GM18867 (cell line): ENCODE data around the gene C4A.
"Not testable (repeated sequence)": the region's sequence is repeated elsewhere in the genome, so short reads cannot be mapped to it uniquely, and the experiment has no call there.

Experiments
- ATAC-seq: cut with Tn5 transposase; IDR thresholded peaks from one replicate; pipeline ENCODE4 v1.9.1; 2021; ENCODE audit warnings: mild to moderate bottlenecking, moderate library complexity; ENCODE audit not compliant: unreplicated experiment

Gene C4A

DNA sequence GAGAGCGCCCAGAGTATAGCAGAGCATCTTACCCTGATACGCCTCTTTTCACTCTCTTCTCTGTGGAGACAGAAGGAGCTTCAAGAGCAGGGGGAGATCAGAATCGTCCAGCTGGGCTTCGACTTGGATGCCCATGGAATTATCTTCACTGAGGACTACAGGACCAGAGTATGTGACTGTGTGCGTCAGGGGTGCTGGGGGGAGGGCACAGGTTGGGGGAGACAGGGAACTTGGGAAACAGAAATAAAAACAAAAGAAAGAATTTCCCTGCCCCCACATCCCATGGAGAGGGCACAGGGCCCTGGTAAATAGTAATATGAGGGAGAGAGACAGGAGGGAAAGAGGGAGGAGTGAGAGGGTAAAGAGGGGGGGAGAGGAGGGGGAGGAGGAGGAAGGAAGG is 3.0 kb upstream of the C4A start:
- no peak for ATAC-seq

DNA sequence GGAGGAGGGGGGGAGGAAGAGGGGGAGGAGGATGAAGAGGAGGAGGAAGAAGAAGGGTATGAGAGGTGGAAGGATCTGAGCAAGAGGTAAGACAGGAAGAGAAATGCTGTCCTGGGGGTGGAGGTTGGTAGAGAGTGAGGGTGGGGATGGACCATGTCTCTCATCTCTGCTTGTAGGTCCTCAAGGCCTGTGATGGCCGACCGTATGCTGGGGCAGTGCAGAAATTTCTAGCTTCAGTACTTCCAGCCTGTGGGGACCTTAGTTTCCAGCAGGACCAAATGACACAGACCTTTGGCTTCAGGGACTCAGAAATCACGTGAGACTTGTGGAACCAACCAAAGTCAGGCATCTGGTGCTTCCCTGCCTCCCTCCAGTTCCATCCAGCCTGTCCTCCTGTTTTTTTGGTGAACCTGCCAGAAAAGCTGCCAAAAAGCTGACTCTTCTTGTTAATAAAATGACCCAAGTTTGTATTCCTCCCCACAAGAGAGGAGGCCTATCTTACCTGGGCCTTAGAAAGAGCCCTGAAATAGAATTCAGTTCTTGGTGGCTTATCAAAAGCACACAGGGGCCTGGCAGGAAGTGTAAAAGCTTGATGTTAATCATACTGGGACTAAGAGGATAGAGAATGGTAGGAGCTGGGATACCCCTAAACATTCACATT is 2.5 kb upstream of the C4A start:
- ATAC-seq = no peak

DNA sequence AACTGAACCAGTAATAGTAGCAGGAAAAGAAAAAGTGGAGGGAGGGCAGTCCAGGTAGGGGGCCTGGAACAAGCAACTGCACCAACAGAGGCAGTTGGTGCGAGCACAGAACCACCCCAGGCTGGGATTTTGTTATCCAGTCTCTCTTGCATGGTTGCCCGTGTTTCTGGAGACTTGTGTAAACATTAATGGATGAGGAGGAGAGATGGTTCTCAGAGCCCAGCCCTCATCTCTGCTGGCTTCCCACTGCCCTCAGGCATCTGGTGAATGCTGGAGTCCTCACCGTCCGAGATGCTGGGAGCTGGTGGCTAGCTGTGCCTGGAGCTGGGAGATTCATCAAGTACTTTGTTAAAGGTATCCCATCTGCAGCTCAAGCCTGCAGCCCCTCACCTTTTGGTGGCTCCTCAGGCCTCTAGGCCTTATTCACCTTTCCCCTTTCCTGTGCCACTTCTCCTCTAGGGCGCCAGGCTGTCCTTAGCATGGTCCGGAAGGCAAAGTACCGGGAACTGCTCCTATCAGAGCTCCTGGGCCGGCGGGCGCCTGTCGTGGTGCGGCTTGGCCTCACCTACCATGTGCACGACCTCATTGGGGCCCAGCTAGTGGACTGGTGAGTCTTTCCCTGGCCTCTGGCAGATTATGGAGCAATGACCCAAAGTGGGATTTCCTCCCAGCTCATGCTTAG is 1.5 kb upstream of the C4A start:
- not testable (repeated sequence) for ATAC-seq

DNA sequence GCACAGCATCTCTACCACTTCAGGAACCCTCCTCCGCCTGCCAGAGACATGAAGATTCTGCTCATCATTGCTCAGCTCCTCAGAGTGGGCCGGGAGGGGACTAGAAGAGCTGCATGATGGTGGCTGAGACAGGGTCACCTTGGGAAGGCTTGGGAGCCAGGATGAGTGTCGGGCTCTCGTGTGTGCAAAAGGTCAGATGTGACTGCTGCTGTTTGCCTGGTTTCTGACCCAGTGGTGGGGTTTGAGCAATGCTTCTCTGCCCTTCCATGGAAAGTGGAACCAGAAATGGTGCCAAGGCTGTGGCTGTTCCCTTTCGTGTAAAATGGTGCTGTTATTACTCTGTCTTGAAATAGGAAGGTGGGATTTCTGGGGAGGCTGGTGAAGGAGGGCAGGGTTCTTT is 859 bp upstream of the C4A start:
- ATAC-seq = not testable (repeated sequence)

DNA sequence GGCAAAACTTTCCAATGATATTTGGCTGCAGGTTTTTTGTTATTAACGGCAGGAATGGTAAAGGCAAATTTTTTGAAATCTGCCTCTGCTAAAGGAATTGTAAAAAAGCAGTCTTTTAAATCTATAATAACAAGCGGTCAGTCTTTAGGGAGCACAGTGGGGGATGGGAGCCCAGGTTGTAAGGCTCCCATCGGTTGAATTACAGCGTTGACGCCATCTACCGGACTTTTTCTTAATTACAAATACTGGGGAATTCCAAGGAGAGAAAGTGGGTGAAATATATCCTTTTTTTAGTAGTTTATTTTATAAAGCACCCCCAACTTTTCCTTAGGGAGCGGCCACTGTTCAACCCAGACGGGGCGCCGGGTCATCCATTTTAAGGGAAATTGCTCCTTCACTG is 7.5 kb downstream of the C4A start:
- not testable (repeated sequence) for ATAC-seq

DNA sequence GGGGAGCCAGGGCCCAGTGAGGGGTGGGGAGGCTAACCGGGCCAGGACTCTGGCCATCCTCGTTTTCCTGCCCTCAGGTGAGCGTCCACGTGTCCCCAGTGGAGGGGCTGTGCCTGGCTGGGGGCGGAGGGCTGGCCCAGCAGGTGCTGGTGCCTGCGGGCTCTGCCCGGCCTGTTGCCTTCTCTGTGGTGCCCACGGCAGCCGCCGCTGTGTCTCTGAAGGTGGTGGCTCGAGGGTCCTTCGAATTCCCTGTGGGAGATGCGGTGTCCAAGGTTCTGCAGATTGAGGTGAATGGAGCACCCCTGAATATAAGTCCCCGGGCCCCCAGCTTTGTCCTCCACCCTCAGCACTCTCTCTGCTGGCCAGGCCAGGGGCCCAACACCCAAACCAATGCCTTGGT is 12.6 kb downstream of the C4A start:
- not testable (repeated sequence) for ATAC-seq

DNA sequence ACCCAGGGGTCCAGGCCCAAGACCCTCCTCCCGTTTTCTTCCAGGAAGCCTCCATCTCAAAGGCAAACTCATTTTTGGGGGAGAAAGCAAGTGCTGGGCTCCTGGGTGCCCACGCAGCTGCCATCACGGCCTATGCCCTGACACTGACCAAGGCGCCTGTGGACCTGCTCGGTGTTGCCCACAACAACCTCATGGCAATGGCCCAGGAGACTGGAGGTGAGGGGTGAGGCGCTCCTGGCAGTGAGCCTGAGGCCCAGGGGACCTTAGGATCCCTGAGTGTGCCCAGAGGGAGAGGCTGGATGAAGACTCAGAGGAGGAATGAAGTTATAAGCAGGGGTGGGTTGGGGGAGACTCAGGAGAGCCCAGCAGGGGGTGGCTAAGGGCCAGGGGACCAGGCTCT is 14.5 kb downstream of the C4A start:
- not testable (repeated sequence) for ATAC-seq

DNA sequence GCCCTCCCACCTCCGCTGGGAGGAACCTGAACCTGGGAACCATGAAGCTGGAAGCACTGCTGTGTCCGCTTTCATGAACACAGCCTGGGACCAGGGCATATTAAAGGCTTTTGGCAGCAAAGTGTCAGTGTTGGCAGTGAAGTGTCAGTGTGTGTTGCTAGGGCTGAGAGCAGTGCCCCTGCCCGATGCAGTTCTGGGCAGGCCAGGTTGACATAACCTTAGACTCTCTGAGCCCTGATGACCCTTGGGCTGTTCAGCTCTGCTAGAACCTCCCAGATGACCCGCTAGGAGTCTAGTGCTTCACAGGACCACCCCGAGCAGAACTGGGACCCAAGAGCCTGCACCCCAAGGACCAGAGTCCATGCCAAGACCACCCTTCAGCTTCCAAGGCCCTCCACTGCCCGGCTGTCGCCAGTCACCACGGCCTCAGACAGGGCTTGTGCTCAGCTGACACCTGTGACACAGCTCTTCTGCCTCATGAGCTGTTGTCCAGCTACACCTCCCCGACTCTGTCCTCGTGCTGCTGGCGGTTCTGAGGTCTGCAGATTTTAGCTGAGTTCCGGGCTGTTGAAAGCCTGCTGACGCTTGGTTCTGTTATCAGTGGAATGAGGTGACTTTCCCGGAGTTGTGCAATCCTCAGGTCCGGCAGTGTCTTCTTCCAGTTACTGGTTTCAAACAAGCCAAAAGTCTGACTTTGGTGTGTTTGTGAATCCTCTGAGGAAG is 20.9 kb downstream of the C4A start:
- not testable (repeated sequence) for ATAC-seq

DNA sequence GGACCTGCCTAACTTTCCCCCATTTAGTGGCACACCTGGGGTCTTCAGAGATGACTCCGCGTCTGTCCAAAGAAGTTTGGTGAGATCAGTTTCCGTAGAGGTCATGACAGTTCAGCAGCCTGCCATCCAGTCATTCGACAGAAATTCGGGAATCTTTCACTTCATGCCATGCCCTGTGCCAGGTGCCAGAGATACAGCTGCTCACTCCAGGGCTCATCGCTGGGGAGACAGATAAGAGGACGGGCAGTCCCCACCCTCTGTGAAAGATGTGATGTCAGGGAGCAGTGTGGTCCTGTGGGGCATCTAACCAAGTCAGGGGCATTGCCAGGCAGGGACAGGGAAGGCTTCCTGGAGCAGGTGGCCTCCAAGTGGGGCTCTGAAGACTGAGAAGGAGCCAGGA is 21.4 kb downstream of the C4A start:
- ATAC-seq = not testable (repeated sequence)

DNA sequence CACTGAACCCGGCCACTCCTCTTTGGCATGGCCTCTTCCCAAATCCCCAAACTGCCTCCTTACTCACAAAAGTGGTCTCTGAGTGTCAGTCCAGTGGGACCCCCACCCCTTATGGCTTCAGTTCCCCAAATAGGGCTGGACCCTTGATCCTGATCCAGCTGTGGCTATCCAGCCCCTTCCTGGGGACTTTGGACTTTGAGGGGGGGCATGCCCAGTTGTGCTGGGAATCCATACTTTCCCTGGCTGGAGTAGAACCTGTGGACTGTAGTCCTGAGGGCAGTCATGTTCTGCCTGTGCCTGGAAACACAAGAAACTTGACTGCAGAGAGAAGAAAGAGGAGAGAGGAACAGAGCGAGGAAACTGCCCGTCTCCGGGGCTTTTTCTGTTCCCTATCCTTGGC is 22.5 kb downstream of the C4A start:
- ATAC-seq = not testable (repeated sequence)

DNA sequence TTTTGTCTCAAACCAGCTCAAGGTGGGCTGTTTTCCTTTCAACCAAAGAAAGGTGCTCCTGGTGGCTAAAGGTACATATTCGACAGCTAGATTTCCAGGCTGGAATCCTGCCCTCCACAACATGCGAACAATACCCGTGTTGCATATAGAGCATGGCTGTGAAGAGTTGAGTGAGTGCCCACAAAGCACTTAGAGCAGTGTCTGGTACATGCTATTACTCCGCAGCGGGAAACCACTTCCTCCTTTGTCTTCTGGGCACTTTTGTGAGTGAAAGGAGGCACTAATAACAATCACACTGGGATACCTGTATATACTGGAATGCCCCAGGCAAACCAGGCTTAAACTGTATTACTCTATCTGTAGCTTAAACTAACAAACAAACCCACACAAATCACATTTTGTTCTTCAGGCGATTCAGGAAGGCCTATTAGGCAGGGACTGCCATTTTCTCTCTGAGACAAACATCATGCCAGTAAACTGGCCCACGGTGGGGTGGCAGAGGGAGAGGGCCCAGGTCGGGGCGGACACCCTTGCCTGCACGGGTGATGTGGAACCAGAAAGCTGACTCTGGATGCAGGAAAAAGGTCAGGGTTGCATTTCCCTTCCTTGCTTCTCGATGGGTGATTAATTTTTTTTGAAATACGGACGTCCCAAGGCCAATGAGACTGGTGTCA is 23.1 kb downstream of the C4A start:
- ATAC-seq = not testable (repeated sequence)

DNA sequence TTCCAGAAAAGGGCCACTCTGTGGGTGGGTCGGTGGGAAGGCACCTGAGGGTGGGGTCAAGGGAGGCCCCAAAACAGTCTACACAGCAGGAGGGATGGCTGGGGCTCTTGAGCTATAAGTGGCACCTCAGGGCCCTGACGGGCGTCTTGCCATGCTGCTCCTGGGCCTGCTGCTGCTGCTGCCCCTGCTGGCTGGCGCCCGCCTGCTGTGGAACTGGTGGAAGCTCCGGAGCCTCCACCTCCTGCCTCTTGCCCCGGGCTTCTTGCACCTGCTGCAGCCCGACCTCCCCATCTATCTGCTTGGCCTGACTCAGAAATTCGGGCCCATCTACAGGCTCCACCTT is 23.7 kb downstream of the C4A start:
- not testable (repeated sequence) for ATAC-seq

DNA sequence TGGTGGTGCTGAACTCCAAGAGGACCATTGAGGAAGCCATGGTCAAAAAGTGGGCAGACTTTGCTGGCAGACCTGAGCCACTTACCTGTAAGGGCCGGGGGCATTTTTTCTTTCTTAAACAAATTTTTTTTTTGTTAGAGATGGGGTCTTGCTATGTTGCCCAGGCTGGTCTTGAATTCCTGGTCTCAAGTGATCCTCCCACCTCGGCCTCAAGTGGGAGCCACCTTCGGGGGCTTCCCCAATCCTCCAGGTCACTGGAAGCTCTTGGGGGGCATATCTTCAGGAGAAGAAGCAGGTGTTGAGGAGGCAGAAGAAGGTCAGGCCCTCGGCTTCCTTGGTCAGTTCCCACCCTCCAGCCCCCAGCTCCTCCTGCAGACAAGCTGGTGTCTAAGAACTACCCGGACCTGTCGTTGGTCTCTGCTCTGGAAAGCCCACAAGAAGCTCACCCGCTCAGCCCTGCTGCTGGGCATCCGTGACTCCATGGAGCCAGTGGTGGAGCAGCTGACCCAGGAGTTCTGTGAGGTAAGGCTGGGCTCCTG is 24.2 kb downstream of the C4A start:
- not testable (repeated sequence) for ATAC-seq

DNA sequence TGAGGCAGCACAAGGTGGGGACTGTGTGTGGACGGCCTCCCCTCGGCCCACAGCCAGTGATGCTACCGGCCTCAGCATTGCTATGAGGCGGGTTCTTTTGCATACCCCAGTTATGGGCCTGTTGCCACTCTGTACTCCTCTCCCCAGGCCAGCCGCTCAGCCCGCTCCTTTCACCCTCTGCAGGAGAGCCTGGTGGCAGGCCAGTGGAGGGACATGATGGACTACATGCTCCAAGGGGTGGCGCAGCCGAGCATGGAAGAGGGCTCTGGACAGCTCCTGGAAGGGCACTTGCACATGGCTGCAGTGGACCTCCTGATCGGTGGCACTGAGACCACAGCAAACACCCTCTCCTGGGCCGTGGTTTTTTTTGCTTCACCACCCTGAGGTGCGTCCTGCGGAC is 25.2 kb downstream of the C4A start:
- not testable (repeated sequence) for ATAC-seq

DNA sequence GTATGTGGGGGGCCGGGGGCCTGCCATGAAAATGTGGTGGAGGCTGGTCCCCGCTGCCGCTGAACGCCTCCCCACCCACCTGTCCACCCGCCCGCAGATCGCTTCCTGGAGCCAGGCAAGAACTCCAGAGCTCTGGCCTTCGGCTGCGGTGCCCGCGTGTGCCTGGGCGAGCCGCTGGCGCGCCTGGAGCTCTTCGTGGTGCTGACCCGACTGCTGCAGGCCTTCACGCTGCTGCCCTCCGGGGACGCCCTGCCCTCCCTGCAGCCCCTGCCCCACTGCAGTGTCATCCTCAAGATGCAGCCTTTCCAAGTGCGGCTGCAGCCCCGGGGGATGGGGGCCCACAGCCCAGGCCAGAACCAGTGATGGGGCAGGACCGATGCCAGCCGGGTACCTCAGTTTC is 26.2 kb downstream of the C4A start:
- not testable (repeated sequence) for ATAC-seq

DNA sequence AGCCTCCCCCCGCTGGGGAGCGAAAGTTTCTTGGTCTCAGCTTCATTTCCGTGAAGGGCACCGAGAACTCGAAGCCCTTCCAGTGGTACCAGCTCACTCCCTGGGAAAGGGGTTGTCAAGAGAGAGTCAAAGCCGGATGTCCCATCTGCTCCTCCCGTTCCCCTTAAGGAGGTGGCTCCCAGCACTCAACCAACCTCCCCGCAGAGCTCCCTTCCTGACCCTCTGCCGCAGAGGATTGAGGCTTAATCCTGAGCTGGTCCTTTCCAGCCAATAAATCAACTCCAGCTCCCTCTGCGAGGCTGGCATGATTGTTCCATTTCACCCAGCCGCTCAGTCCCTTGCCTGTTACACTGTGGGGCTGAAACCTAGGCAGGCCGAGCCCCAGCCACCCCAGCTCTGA is 26.8 kb downstream of the C4A start:
- ATAC-seq = not testable (repeated sequence)

DNA sequence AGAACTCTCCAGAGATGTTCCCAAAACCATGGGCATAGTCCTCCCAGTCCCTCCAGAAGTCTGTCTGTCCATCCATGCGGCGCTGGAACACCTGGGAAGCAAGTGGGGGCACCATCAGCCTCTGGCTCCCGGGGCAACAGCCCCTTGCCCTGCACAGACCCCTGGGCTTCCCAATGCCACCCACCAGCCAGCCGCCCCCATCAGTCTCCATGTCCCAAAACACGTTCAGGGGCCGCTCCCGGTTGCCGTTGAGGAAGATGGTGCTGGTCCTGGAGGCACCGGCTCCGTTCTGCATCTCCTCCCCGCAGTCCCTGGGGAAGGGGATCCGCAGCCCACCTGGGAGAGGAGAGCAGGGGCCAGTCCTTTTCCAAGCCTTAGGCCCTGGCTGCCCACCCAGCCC is 27.7 kb downstream of the C4A start:
- not testable (repeated sequence) for ATAC-seq

DNA sequence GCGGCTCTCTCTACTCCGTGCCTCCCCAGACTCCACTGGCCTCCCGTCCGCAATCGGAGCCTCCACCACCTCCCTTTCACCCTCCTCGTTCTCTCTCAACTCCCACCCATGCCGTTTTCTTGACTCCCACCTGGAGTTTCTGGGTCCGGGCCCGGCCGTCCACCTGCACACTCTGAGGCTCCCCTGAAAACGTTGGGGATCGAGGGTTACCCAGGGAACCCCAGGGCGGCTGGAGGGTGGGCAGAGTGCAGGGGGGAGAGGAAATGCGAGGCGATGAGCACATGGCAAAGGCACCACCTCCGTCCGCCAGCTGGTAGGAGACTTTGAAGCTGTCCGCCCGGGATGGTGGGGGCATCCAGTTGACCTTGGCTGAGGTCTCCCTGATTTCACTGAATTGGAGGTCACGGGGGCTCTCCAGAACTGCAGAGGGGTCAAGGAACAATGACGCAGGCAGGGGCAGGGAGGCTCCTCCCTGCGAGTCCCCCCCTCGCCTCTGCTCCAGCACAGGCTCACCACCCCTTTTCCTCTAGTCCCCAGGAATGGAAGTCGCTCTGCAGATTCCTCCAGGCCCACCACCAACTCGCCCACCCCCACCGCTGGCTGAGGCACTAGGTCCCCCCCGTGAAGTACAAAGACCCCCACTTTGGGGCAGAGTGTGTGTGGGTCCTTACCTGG is 29.1 kb downstream of the C4A start:
- not testable (repeated sequence) for ATAC-seq

DNA sequence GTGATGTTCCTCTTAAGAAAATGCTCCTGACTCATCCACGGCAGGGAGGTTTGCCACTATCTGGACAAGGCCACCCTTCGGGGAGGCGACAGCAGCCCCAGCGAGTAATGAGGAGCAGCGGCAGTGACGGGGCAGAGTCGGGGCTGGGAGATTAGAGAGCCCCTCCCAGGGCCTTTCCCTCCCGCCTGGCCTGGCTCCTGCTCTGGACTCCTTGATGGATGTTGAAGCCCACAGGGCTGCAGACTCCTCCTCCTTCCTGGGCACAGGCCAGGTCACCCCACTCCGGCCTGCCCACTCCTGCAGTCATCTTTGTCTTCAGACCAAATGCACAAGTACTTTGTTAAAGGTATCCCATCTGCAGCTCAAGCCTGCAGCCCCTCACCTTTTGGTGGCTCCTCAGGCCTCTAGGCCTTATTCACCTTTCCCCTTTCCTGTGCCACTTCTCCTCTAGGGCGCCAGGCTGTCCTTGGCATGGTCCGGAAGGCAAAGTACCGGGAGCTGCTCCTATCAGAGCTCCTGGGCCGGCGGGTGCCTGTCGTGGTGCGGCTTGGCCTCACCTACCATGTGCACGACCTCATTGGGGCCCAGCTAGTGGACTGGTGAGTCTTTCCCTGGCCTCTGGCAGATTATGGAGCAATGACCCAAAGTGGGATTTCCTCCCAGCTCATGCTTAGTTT is 31.2 kb downstream of the C4A start:
- ATAC-seq = not testable (repeated sequence)

DNA sequence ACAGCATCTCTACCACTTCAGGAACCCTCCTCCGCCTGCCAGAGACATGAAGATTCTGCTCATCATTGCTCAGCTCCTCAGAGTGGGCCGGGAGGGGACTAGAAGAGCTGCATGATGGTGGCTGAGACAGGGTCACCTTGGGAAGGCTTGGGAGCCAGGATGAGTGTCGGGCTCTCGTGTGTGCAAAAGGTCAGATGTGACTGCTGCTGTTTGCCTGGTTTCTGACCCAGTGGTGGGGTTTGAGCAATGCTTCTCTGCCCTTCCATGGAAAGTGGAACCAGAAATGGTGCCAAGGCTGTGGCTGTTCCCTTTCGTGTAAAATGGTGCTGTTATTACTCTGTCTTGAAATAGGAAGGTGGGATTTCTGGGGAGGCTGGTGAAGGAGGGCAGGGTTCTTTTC is 31.9 kb downstream of the C4A start:
- ATAC-seq = not testable (repeated sequence)
